ENCODE data around the gene YAF2. TPM values are rescaled to one million over a fixed set of nuclear protein-coding genes. Genes with fewer than 3 reads are reported as not detected.

YAF2 gene, protein sequence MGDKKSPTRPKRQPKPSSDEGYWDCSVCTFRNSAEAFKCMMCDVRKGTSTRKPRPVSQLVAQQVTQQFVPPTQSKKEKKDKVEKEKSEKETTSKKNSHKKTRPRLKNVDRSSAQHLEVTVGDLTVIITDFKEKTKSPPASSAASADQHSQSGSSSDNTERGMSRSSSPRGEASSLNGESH
- total RNA-seq (21.4 and 35.5 TPM in 2 replicates), polyA plus RNA-seq (15.3 and 19.6 TPM in 2 replicates)

DNA sequence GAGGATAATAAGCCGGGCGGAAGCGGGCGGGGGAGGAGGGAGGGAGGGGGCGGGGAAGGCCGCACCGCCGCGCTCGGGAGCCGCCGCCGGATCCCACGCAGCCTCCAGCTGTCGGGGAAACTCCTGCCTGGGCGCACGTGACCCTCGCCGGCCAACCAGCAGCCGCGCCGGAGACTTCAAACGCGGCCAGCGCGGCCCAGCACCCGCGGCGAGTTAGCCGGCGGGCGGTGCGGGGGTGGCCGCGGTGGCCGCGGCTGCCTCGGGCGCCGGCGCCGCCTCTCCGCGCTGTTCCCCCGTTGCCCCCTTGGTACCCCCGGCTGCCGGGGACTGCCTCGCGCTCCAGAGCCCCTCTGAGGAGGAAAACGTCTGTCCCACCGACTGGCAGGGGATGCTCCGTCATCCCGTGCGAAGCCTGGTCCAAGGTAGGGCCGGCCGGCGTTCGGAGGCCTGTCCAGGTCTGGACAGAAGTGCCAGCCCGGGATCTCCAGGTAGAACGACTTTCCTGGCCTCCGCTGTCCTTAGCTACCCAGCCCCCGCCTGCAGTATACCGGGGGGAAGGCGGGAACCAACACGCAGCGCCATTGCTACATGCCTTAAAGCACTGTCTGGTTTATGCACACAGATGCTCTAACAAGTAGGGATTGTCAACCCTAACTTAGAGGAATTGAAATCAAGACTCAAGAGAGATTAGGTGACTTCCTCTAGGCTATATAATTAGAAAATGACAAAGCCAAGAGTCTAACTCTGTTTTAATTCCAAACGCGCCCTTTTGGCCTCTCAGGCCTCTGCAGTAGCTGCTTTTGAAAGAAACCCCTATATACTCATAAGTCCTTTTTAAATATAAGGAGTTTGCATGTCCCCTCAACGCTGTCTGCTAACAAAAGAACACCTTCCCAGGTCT lies at the start of gene YAF2:
YAF2 (minus strand) TSS at position 9 of the 901 bp plus-strand sequence. CDS start 68 bp downstream, outside the sequence.
- Histone ChIP-seq H3K79me2 (peaks cover 39% of the 10 kb centered on the region), H3K9me2 (replicated peaks; ENCODE audit: insufficient read depth) (no peaks in the 10 kb centered on the region)
- TF ChIP-seq EZH2phosphoT487 (IDR thresholded peaks at IDR 0.05; ENCODE audit: low read depth, severe bottlenecking, unreplicated experiment), result no peak
- TF ChIP-seq EZH2 (IDR thresholded peaks at IDR 0.05; ENCODE audit: borderline replicate concordance), result no peak
- TF ChIP-seq, protein P1, sequence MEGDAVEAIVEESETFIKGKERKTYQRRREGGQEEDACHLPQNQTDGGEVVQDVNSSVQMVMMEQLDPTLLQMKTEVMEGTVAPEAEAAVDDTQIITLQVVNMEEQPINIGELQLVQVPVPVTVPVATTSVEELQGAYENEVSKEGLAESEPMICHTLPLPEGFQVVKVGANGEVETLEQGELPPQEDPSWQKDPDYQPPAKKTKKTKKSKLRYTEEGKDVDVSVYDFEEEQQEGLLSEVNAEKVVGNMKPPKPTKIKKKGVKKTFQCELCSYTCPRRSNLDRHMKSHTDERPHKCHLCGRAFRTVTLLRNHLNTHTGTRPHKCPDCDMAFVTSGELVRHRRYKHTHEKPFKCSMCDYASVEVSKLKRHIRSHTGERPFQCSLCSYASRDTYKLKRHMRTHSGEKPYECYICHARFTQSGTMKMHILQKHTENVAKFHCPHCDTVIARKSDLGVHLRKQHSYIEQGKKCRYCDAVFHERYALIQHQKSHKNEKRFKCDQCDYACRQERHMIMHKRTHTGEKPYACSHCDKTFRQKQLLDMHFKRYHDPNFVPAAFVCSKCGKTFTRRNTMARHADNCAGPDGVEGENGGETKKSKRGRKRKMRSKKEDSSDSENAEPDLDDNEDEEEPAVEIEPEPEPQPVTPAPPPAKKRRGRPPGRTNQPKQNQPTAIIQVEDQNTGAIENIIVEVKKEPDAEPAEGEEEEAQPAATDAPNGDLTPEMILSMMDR (IDR thresholded peaks at IDR 0.05; ENCODE audit: poor library complexity), result no peak

DNA sequence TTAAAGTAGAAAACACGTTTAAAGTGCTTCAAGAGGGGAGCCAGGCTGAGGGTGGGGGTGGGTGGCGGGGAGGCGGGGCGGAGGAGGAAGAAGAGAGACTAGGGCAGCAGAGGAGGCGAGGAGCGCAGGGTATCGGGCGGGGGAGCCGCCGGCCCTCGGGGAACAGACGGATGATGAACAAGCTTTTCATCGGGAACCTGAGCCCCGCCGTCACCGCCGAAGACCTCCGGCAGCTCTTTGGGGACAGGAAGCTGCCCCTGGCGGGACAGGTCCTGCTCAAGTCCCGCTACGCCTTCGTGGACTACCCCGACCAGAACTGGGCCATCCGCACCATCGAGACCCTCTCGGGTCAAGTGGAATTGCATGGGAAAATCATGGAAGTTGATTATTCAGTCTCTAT lies 48.7 kb upstream of the YAF2 start:
- DNase-seq (ENCODE audit: low spot score), result no peak
- TF ChIP-seq EZH2phosphoT487 (IDR thresholded peaks at IDR 0.05; ENCODE audit: low read depth, severe bottlenecking, unreplicated experiment) (no peak), EZH2 (IDR thresholded peaks at IDR 0.05; ENCODE audit: borderline replicate concordance) (no peak)
- H3K9me3 ChIP-seq (ENCODE audit: low read depth), result no peaks in the 10 kb centered on the region
- H4K20me1 ChIP-seq (ENCODE audit: insufficient read depth, poor library complexity, severe bottlenecking), result no peaks in the 10 kb centered on the region
- no peaks in the 10 kb centered on the region for H3K79me2 ChIP-seq
- no peaks in the 10 kb centered on the region for H3K27me3 ChIP-seq
- H2AFZ ChIP-seq, result no peak overlapping the region
- no peak overlapping the region for H3K4me2 ChIP-seq
- H3K36me3 ChIP-seq (replicated peaks; ENCODE audit: insufficient read depth, low read depth), result no peaks in the 10 kb centered on the region
- H3K4me3 ChIP-seq, result no peak overlapping the region
- WGBS (ENCODE audit: low lambda C conversion rate, missing lambda C conversion rate), result 99% methylated on average over 17 of the region's 26 CpGs
- H3K9me2 ChIP-seq (replicated peaks; ENCODE audit: insufficient read depth), result no peaks in the 10 kb centered on the region
- H3K27ac ChIP-seq, result no peak overlapping the region
- no peaks in the 10 kb centered on the region for H3K4me1 ChIP-seq (ENCODE audit: insufficient read depth)

More for the DNA sequence above, at the start of gene YAF2:
- no peaks in the 10 kb centered on the region for H3K9me3 ChIP-seq (ENCODE audit: low read depth)
- H3K27me3 ChIP-seq, result no peaks in the 10 kb centered on the region
- peak within 1 kb of the TSS; percentile 89 for H3K4me2 ChIP-seq
- peaks cover 14% of the 10 kb centered on the region for H3K4me1 ChIP-seq (ENCODE audit: insufficient read depth)
- H4K20me1 ChIP-seq (ENCODE audit: insufficient read depth, poor library complexity, severe bottlenecking), result peaks cover 10% of the 10 kb centered on the region
- peak within 1 kb of the TSS; percentile 98 for H3K27ac ChIP-seq
- no peaks in the 10 kb centered on the region for H3K36me3 ChIP-seq (replicated peaks; ENCODE audit: insufficient read depth, low read depth)
- WGBS (ENCODE audit: low lambda C conversion rate, missing lambda C conversion rate), result 6% methylated on average over 38 of the region's 69 CpGs
- DNase-seq (ENCODE audit: low spot score), result peak; percentile 96
- H2AFZ ChIP-seq, result peak within 1 kb of the TSS; percentile 95
- H3K4me3 ChIP-seq, result peak within 1 kb of the TSS; percentile 86

DNA sequence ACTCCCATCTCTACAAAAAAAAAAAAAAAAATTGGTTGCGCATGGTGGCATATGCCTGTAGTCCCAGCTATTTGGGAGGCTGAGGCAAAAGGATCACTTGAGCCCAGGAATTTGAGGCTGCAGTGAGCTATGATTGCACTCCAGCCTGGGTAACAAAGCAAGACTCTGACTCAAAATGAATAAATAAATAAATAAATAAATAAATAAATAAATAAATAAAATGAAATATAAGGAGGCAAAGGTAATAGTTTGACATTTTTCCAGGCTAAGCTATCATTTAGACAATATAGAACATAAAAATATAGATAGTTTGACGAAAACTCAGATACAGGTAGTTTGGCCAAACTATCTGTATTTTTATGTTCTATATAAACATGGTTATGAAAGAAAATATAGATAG lies 47.4 kb upstream of the YAF2 start:
- TF ChIP-seq EZH2 (IDR thresholded peaks at IDR 0.05; ENCODE audit: borderline replicate concordance), result no peak
- TF ChIP-seq EZH2phosphoT487 (IDR thresholded peaks at IDR 0.05; ENCODE audit: low read depth, severe bottlenecking, unreplicated experiment), result no peak
- TF ChIP-seq, protein P1 (IDR thresholded peaks at IDR 0.05; ENCODE audit: poor library complexity), result no peak
- no peaks in the 10 kb centered on the region for H4K20me1 ChIP-seq (ENCODE audit: insufficient read depth, poor library complexity, severe bottlenecking)
- H3K4me3 ChIP-seq, result no peak overlapping the region
- H3K4me1 ChIP-seq (ENCODE audit: insufficient read depth), result no peaks in the 10 kb centered on the region
- H3K9me3 ChIP-seq (ENCODE audit: low read depth), result no peaks in the 10 kb centered on the region
- no peaks in the 10 kb centered on the region for H3K36me3 ChIP-seq (replicated peaks; ENCODE audit: insufficient read depth, low read depth)
- no peak overlapping the region for H3K4me2 ChIP-seq
- DNase-seq (ENCODE audit: low spot score), result no peak
- no peaks in the 10 kb centered on the region for H3K79me2 ChIP-seq
- no peak overlapping the region for H3K27ac ChIP-seq
- no peaks in the 10 kb centered on the region for H3K9me2 ChIP-seq (replicated peaks; ENCODE audit: insufficient read depth)
- 99% methylated on average over 2 of the region's 2 CpGs for WGBS (ENCODE audit: low lambda C conversion rate, missing lambda C conversion rate)
- H3K27me3 ChIP-seq, result no peaks in the 10 kb centered on the region
- H2AFZ ChIP-seq, result no peak overlapping the region

DNA sequence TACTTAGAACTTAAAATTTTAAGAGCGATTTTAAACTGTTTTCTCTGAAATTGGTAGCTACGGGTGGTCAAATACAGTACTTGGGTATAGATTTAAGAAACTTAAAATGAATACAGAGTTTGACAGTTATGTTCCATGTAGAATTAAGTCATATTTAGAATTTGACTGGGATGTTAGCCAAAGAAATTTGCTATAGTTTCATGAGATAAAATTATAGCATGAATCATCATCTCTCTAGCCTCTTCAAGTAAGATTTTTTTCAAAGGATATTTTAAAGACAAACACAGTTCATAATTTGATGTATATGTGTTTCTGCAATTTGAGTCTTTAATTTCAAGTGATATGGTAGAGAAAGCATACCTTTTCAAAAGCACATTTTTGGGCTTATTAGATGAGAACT lies 46.8 kb upstream of the YAF2 start:
- no peaks in the 10 kb centered on the region for H3K9me3 ChIP-seq (ENCODE audit: low read depth)
- DNase-seq (ENCODE audit: low spot score), result no peak
- H3K27ac ChIP-seq, result no peak overlapping the region
- H3K9me2 ChIP-seq (replicated peaks; ENCODE audit: insufficient read depth), result no peaks in the 10 kb centered on the region
- H3K4me3 ChIP-seq, result no peak overlapping the region
- no peaks in the 10 kb centered on the region for H3K36me3 ChIP-seq (replicated peaks; ENCODE audit: insufficient read depth, low read depth)
- no peaks in the 10 kb centered on the region for H3K27me3 ChIP-seq
- H2AFZ ChIP-seq, result no peak overlapping the region
- H3K4me1 ChIP-seq (ENCODE audit: insufficient read depth), result no peaks in the 10 kb centered on the region
- no peaks in the 10 kb centered on the region for H3K79me2 ChIP-seq
- H3K4me2 ChIP-seq, result no peak overlapping the region
- WGBS (ENCODE audit: low lambda C conversion rate, missing lambda C conversion rate), result 90% methylated on average over 2 of the region's 2 CpGs
- no peaks in the 10 kb centered on the region for H4K20me1 ChIP-seq (ENCODE audit: insufficient read depth, poor library complexity, severe bottlenecking)
- no peak for TF ChIP-seq EZH2 (IDR thresholded peaks at IDR 0.05; ENCODE audit: borderline replicate concordance)
- TF ChIP-seq, protein P1 (IDR thresholded peaks at IDR 0.05; ENCODE audit: poor library complexity), result no peak
- no peak for TF ChIP-seq EZH2phosphoT487 (IDR thresholded peaks at IDR 0.05; ENCODE audit: low read depth, severe bottlenecking, unreplicated experiment)
